ENCODE data around the gene SHC3.

- TF ChIP-seq ELF4 (IDR thresholded peaks at IDR 0.05) (no peak), CTBP1 (IDR thresholded peaks at IDR 0.05; ENCODE audit: borderline replicate concordance) (no peak), SP1 (IDR thresholded peaks at IDR 0.05) (no peak), BHLHE40 (IDR thresholded peaks at IDR 0.05; ENCODE audit: borderline replicate concordance) (no peak), FOXM1 (IDR thresholded peaks at IDR 0.05; ENCODE audit: borderline replicate concordance) (no peak), TARDBP (IDR thresholded peaks at IDR 0.05) (no peak), FOXK2 (IDR thresholded peaks at IDR 0.05) (no peak), SUZ12 (IDR thresholded peaks at IDR 0.05) (no peak), FOXA1 (IDR thresholded peaks at IDR 0.05) (no peak), PKNOX1 (IDR thresholded peaks at IDR 0.05) (no peak), LEF1 (IDR thresholded peaks at IDR 0.05; ENCODE audit: borderline replicate concordance) (no peak), ARNT (IDR thresholded peaks at IDR 0.05) (no peak)
Observed at GRCh38 chr9:89008744-89009545, 169.7 kb downstream of the SHC3 start.
